ENCODE data around the gene EPB41L4A.

The EPB41L4A gene

DNA sequence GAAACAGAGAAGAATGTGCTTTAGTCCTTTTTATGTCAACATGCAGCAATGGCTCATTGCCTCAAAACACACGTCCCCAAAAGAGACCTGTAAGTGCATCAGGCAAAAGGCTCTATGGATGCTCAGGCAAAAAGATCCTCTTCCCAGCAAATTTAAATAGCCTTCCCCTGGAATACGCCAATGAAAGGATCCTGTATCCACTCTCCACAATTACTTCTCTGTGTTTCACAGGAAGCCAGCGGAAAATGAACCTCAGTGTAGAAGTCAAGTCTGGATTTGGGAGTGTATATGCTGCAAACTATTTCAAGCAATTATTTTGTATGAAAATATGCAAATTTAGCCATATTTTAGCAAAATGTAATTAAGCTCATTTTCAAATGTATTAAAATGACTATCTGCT is 217.9 kb downstream of the EPB41L4A start:
- Histone ChIP-seq H3K27me3 (ENCODE audit: insufficient read depth, low read length, poor library complexity, severe bottlenecking) (no peaks in the 10 kb centered on the region), H3K9me2 (replicated peaks; ENCODE audit: low read depth, low read length) (no peaks in the 10 kb centered on the region), H3F3A (ENCODE audit: low read depth) (no peaks in the 10 kb centered on the region), H3K4me3 (ENCODE audit: low read length, poor library complexity, severe bottlenecking) (no peak overlapping the region), H4K20me1 (ENCODE audit: insufficient read depth, low read length, poor library complexity, severe bottlenecking) (no peaks in the 10 kb centered on the region), H3K79me2 (ENCODE audit: insufficient read depth, low read length) (no peaks in the 10 kb centered on the region), H3K9me3 (ENCODE audit: insufficient read depth, low read depth, low read length) (no peaks in the 10 kb centered on the region), H2AFZ (ENCODE audit: low read length) (no peak overlapping the region), H3K36me3 (ENCODE audit: insufficient read depth, low read length) (no peaks in the 10 kb centered on the region), H3K4me1 (ENCODE audit: insufficient read depth, low read length, poor library complexity, severe bottlenecking) (no peaks in the 10 kb centered on the region), H3K9ac (ENCODE audit: low read depth, low read length, poor library complexity, severe bottlenecking) (no peak overlapping the region), H3K4me2 (ENCODE audit: low read depth, low read length, poor library complexity, severe bottlenecking) (no peak overlapping the region)
- no peak for TF ChIP-seq EZH2phosphoT487 (IDR thresholded peaks at IDR 0.05; ENCODE audit: borderline replicate concordance)
- TF ChIP-seq, protein P1, sequence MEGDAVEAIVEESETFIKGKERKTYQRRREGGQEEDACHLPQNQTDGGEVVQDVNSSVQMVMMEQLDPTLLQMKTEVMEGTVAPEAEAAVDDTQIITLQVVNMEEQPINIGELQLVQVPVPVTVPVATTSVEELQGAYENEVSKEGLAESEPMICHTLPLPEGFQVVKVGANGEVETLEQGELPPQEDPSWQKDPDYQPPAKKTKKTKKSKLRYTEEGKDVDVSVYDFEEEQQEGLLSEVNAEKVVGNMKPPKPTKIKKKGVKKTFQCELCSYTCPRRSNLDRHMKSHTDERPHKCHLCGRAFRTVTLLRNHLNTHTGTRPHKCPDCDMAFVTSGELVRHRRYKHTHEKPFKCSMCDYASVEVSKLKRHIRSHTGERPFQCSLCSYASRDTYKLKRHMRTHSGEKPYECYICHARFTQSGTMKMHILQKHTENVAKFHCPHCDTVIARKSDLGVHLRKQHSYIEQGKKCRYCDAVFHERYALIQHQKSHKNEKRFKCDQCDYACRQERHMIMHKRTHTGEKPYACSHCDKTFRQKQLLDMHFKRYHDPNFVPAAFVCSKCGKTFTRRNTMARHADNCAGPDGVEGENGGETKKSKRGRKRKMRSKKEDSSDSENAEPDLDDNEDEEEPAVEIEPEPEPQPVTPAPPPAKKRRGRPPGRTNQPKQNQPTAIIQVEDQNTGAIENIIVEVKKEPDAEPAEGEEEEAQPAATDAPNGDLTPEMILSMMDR (conservative IDR thresholded peaks at IDR 0.05; ENCODE audit: low read length) = no peak

GRCh38 chr5:112200131-112200530 is 218.9 kb downstream of the EPB41L4A start:
- H2AFZ ChIP-seq (ENCODE audit: low read length) = no peak overlapping the region
- H3K4me2 ChIP-seq (ENCODE audit: low read depth, low read length, poor library complexity, severe bottlenecking) = no peak overlapping the region
- H3K9ac ChIP-seq (ENCODE audit: low read depth, low read length, poor library complexity, severe bottlenecking) = no peak overlapping the region
- H4K20me1 ChIP-seq (ENCODE audit: insufficient read depth, low read length, poor library complexity, severe bottlenecking) = no peaks in the 10 kb centered on the region
- no peaks in the 10 kb centered on the region for H3K9me2 ChIP-seq (replicated peaks; ENCODE audit: low read depth, low read length)
- H3K4me3 ChIP-seq (ENCODE audit: low read length, poor library complexity, severe bottlenecking) = no peak overlapping the region
- no peaks in the 10 kb centered on the region for H3K9me3 ChIP-seq (ENCODE audit: insufficient read depth, low read depth, low read length)
- no peak for TF ChIP-seq EZH2phosphoT487 (IDR thresholded peaks at IDR 0.05; ENCODE audit: borderline replicate concordance)
- TF ChIP-seq, protein P1 (conservative IDR thresholded peaks at IDR 0.05; ENCODE audit: low read length) = no peak
- H3K4me1 ChIP-seq (ENCODE audit: insufficient read depth, low read length, poor library complexity, severe bottlenecking) = no peaks in the 10 kb centered on the region
- no peaks in the 10 kb centered on the region for H3K79me2 ChIP-seq (ENCODE audit: insufficient read depth, low read length)
- no peaks in the 10 kb centered on the region for H3K27me3 ChIP-seq (ENCODE audit: insufficient read depth, low read length, poor library complexity, severe bottlenecking)
- H3K36me3 ChIP-seq (ENCODE audit: insufficient read depth, low read length) = no peaks in the 10 kb centered on the region
- no peaks in the 10 kb centered on the region for H3F3A ChIP-seq (ENCODE audit: low read depth)

DNA sequence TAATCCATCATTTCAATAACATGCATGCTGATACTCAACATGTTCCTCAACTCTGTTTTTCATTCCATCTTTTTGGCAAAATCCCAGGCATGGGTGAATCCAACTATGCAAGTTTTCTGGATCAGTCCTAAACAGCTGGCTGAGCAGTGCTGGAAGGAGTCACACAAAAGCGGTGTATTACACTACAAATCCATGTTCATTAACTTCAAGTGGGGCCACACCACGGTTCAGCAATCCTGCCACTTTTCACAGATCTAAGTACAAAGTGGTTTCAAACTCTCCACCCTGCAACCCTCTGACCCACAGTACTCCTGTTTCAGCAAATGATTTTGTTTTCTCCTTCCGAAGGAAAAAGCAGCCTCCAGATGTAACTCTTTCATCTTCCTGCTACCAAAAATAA is 222.5 kb downstream of the EPB41L4A start:
- Histone ChIP-seq H3K79me2 (ENCODE audit: insufficient read depth, low read length) (no peaks in the 10 kb centered on the region), H3K9me2 (replicated peaks; ENCODE audit: low read depth, low read length) (no peaks in the 10 kb centered on the region), H3F3A (ENCODE audit: low read depth) (no peaks in the 10 kb centered on the region), H4K20me1 (ENCODE audit: insufficient read depth, low read length, poor library complexity, severe bottlenecking) (no peaks in the 10 kb centered on the region), H3K36me3 (ENCODE audit: insufficient read depth, low read length) (no peaks in the 10 kb centered on the region), H3K4me3 (ENCODE audit: low read length, poor library complexity, severe bottlenecking) (no peak overlapping the region), H3K27me3 (ENCODE audit: insufficient read depth, low read length, poor library complexity, severe bottlenecking) (no peaks in the 10 kb centered on the region), H3K4me2 (ENCODE audit: low read depth, low read length, poor library complexity, severe bottlenecking) (no peak overlapping the region), H3K4me1 (ENCODE audit: insufficient read depth, low read length, poor library complexity, severe bottlenecking) (no peaks in the 10 kb centered on the region), H3K9ac (ENCODE audit: low read depth, low read length, poor library complexity, severe bottlenecking) (no peak overlapping the region), H2AFZ (ENCODE audit: low read length) (no peak overlapping the region), H3K9me3 (ENCODE audit: insufficient read depth, low read depth, low read length) (no peaks in the 10 kb centered on the region)
- no peak for TF ChIP-seq EZH2phosphoT487 (IDR thresholded peaks at IDR 0.05; ENCODE audit: borderline replicate concordance)
- TF ChIP-seq, protein P1 (conservative IDR thresholded peaks at IDR 0.05; ENCODE audit: low read length) = no peak
